Hematopoietic multipotent progenitor cell treated with erythropoietin and hydrocortisone succinate and interleukin-3 and kit ligand, for 6 days (in vitro differentiated cells): Measurements from ENCODE around the gene CCDC185.
"Not testable (repeated sequence)": the region's sequence is repeated elsewhere in the genome, so short reads cannot be mapped to it uniquely, and the experiment has no call there.

Experiments used
- DNase-seq: peaks from one replicate; pipeline ENCODE4 v3.0.0-alpha.2; 2015

Gene CCDC185

GRCh38 chr1:223399393-223399792 lies 6.2 kb downstream of the CCDC185 start:
- not testable (repeated sequence) for DNase-seq

GRCh38 chr1:223401873-223402789 lies 8.9 kb downstream of the CCDC185 start:
- DNase-seq = peak; percentile 18

GRCh38 chr1:223402790-223403142 lies 9.6 kb downstream of the CCDC185 start:
- DNase-seq = no peak

DNA sequence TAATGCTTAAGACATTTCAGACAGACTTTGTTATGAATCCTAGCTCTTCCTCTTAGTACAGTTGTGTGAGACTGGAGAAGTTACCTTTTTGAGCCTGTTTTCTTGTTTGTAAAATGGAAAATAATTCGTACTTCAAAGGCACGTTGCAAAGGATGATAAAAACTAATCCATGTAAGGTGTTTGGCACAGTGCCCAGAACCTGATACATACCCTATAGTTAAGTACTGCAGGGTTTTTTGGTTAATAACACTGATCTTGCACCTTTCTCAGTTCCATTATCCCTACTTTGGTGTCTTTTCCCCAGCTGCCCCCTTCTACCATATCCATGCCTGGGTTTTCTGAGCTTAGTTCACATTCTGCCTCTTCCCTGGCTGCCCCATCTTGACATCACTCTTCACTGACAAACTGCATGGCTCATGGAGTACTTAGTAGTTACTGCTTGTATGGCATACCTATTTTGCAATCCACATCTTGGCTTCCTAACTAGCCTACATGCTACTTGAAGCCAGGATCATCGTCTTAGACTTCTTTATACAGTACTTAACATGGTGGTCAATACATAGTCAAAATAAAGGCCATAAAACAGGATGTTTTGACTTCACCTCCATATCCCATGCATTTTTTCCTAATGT lies 10.1 kb downstream of the CCDC185 start:
- peak; percentile 48 for DNase-seq

GRCh38 chr1:223405507-223405906 lies 12.3 kb downstream of the CCDC185 start:
- DNase-seq = no peak

DNA sequence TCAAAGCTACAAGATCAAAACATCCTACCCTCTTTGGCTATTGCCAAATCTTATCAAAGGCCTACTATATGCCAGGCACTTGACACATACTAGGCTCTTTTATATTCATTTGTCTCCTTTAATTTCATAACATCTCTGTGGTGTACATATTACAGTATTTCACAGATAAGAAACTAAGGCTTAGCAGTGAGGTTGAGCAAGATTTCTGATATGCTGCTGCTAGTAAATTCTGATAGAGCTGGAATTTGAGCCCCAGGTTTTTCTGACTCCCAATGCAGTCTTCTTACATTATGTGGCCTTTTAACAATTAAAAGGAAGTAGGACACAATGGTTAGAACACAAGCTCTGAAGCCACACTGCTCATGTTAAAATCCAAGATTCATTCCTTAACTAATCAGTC lies 16.8 kb downstream of the CCDC185 start:
- DNase-seq = peak; percentile 11

GRCh38 chr1:223411309-223411708 lies 18.1 kb downstream of the CCDC185 start:
- no peak for DNase-seq

DNA sequence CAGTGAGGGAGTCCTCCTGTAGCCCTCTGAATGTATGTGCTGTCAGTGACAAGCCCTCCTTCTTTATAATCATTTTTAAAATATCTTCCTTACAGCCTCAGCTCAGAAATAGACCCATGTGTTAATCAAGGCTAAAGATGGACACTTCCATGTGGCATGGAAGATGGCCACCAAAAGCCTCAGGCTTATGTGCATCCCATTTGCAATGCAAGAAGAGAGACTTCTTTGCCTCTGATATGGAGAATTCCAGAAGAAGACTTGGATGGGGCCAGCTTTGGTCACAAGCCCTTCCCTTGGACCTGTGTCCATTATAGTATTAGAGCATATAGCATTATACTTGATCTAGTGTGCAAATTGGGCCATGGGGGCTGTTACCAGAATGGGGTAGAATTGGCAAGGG lies 18.5 kb downstream of the CCDC185 start:
- no peak for DNase-seq

GRCh38 chr1:223413216-223413615 lies 20.0 kb downstream of the CCDC185 start:
- no peak for DNase-seq

- DNase-seq = no peak
These were observed 24.2 kb downstream of the CCDC185 start for GRCh38 chr1:223417444-223417843.

- no peak for DNase-seq
These were observed 24.9 kb downstream of the CCDC185 start for GRCh38 chr1:223417903-223418663.

DNA sequence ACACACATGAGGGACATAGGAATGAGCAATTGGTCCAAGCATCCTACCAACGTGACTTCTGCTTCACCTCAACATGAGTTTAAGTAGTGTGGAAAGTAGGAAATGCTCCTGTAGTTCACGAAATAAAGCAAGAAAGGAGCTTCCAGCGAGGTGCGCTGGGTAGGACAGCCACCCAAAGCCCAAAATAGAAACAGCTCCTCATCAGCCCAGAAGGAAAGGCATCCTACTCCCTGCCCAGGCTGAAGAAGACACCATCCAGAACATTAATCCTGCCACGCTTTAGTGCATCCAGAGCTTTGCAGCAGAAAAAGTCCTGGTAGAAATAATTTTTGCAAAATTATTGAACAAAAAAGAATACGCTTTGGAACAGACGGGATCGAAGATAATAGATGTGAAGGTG lies 25.9 kb downstream of the CCDC185 start:
- DNase-seq = no peak

- no peak for DNase-seq
These were observed 26.3 kb downstream of the CCDC185 start for GRCh38 chr1:223419561-223419960.

- DNase-seq = peak; percentile 12
These were observed 27.8 kb downstream of the CCDC185 start for GRCh38 chr1:223421025-223421424.

DNA sequence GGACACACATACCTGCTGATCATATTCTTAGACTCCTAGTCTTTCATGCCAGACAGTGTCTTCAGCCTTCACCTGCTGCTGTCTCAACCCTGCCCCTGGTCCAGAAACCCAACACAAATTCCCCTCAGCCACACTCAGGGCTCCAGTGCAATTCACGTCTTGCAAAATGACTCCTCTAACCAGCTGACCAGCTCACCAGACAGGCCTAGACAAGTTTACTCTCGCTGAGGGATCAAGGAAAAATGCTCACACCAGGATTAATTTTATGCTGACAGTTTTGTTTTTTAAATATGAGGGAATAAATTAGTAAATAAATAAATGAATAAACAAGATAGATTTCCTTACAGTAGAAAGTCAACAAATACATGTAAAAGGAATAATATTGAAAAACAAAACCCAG lies 28.5 kb downstream of the CCDC185 start:
- DNase-seq = no peak

GRCh38 chr1:223422911-223423310 lies 29.7 kb downstream of the CCDC185 start:
- DNase-seq = no peak

DNA sequence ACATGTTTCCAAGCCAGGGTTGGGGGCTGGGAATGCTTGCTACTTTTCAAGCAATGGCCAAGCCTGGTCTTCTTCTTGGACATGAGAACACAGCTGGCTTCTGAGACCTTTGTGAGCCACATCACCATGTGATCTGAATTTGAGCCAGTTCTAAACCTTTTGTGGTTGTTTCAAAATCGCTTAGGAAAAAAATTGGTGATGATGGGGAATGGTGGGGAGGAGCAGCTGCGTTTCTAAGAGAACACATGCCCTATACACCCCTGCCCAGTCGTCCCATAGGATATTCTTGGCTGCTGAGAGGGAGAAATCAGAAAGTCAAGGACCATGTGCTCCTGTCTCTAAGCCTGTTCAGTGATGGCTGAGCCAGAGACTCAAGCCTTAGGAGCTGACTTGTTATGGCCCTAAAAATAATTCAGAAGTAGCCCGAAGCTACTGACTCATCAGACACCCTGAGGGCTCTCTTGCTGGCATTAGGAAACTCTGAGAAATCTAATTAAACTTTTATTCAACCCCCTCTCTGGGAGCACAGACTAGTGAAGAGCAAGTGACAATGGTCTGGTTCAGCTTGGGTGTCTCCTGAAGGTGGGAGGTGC lies 30.5 kb downstream of the CCDC185 start:
- no peak for DNase-seq

- no peak for DNase-seq
These were observed 32.3 kb downstream of the CCDC185 start for GRCh38 chr1:223425550-223425949.

DNA sequence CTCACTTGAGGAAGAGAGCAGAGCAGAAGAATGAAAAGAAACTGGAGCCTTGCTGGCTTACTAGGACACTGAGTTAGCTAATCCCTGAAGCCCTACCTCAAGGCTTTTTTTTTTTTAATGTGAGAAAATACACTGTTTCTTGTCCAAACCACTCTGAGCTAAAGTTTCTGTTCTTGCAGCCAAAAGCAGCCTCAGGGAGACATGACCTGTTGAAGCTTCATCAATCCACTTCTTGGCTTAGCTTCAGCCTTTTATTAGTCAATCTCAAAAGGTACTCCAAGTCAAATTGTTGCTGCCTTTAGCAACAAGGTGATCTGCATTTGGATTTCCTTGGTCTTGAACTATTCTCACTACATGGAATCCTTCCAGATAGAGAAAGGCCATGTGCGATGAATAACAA lies 33.7 kb downstream of the CCDC185 start:
- no peak for DNase-seq

DNA sequence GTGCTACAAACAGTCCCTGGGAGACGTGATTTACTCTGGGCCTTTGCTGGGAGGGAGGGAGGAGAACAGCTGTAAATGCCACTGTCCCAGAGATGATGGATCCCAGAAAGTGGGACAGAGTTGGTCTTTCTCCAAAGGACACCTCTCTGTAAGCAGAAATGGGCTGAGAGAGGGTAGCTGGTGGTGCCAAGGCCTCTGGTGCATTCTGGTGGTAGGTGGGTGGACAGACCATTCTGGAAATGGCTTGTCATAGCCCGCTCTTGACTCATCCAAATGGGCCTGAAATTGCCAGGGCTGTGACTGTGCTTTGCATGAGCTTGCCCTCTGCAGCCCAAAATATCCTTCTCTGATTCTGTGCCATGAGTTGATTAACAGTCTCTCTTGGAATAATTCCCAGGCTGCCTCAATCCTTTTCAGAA lies 36.1 kb downstream of the CCDC185 start:
- DNase-seq = no peak

DNA sequence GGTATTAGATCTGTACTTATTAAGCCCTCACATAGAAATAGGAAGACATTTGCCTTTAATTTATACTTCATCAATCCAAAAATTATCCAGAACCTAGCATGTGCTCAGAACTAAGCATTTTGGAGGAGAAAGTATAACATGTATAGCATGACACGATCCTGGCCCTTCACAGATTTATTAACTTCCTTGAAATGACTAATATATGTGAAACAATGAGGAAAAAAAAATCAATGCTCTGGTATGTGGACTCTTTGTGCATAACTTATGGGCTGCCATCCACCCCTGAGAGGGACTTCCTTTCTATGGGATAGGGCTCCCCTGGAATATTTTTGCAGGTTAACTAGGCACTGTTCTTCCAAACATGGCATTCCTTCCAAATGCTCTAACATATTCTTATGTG lies 36.6 kb downstream of the CCDC185 start:
- no peak for DNase-seq

- DNase-seq = no peak
These were observed 37.0 kb downstream of the CCDC185 start for GRCh38 chr1:223430236-223430635.

DNA sequence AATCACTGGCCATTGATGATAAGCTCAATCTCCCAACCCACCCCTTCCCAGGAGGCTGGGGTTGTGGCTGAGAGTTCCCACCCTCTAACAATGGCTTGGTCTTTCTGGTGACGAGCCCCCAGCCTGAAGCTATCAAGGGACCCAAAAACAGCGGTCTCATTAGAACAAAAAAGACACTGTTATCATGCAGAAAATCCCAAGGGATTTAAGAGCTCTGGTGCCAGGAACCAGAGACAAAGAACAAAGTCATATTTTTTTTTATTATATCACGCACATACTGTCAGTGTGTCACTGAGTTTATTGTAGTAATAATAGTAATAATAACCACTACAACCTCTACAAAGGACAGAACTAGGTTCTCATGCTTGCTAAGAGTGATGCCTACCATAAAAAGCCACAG lies 43.9 kb downstream of the CCDC185 start:
- no peak for DNase-seq
